GM08714 (cell line): ENCODE measurements around the gene TLR5.

Experiments used
- H3K4me3 ChIP-seq: fragments of 200-500 bp; sonication (Bioruptor generic); 2 replicates; pipeline ENCODE4 v1.5.1; 2014; ENCODE audit warnings: mild to moderate bottlenecking, low read length, inconsistent platforms
- ZNF274 ChIP-seq: IDR thresholded peaks from 2 replicates; pipeline ENCODE4 v1.6.1; 2012; ENCODE audit warnings: mild to moderate bottlenecking, low read depth, low read length

Gene TLR5

DNA sequence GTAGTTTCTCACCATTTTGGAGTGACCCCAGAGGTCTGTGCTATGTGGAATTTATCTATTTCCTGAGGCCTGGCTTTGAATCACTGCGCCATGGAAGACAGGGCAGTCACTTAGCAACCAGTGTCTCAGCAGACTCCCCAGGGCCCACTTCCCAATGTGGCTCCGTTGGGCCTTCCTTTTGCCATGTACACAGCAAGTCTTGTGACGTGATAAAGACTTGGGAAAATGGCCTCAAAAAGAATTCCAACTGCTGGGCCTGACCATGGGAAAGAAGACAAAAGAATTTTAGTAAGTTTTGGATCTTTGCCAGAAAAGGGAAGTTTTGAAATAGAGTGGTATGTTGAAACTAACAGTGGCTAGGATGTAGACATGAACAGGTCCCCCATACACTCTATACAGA lies 36.2 kb downstream of the TLR5 start:
- TF ChIP-seq ZNF274, result no peak
- no peak overlapping the region for H3K4me3 ChIP-seq

GRCh38 chr1:223105568-223105967 lies 37.5 kb downstream of the TLR5 start:
- no peak overlapping the region for H3K4me3 ChIP-seq
- no peak for TF ChIP-seq ZNF274

DNA sequence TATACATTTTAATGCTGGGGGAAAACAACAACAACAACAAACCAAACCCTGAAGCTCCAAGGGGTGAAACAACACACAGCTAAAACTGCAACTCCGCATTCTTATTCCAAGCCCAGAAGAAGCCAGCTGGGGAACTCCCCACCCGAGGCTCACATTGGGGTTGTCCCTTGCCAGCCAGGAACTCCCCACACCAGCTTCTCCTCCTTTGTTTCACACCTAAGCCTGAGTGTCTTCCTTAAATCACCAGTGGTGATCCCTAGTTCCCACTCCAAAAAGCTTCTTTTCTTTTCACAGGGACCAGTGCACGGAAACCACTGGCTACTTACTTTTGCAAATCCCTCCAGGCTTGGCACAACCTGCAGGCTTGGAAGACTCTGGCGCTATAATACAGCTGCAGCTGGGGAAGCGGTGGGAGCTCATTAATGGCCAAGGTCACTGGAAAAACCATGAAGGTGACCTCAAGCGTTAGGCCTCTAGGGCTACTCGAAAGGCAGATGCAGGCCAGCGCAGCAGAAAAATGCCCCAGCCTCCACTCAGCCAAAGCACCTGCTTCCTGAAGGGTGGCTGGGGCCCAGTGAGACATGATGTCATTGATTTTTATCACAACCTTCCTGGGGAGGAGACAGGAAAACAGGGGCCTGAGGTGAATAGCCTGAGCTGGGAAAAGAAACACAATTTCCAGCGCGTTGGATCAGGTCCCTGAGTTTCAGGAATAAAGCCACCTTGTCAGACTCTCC lies 40.1 kb downstream of the TLR5 start:
- H3K4me3 ChIP-seq, result no peak overlapping the region
- TF ChIP-seq ZNF274, result no peak

GRCh38 chr1:223097713-223098112 lies 45.3 kb downstream of the TLR5 start:
- no peak overlapping the region for H3K4me3 ChIP-seq
- TF ChIP-seq ZNF274, result no peak

DNA sequence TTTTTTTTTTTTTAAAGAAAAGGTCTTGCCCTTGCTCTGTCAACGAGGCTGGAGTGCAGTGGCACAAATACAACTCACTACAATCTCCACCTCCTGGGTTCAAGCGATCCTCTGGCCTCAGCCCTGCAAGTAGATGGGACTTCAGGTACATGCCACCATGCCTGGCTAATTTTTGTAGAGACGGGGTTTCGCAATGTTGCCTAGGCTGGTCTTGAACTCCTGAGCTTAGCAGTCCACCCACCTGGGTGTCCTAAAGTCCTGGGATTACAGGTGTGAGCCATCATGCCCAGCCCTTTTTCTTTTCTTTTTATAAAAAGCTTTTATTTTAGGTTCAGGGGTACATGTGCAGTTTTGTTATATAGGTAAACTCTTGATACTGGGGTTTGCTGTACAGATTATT lies 47.2 kb downstream of the TLR5 start:
- no peak overlapping the region for H3K4me3 ChIP-seq
- no peak for TF ChIP-seq ZNF274

GRCh38 chr1:223091896-223092295 lies 51.2 kb downstream of the TLR5 start:
- TF ChIP-seq ZNF274, result no peak

GRCh38 chr1:223089250-223089649 lies 53.8 kb downstream of the TLR5 start:
- no peak for TF ChIP-seq ZNF274
- no peak overlapping the region for H3K4me3 ChIP-seq

More at GRCh38 chr1:223091896-223092295, 51.2 kb downstream of the TLR5 start:
- no peak overlapping the region for H3K4me3 ChIP-seq

GRCh38 chr1:223088713-223089240 lies 54.3 kb downstream of the TLR5 start:
- no peak for TF ChIP-seq ZNF274
- H3K4me3 ChIP-seq, result no peak overlapping the region

DNA sequence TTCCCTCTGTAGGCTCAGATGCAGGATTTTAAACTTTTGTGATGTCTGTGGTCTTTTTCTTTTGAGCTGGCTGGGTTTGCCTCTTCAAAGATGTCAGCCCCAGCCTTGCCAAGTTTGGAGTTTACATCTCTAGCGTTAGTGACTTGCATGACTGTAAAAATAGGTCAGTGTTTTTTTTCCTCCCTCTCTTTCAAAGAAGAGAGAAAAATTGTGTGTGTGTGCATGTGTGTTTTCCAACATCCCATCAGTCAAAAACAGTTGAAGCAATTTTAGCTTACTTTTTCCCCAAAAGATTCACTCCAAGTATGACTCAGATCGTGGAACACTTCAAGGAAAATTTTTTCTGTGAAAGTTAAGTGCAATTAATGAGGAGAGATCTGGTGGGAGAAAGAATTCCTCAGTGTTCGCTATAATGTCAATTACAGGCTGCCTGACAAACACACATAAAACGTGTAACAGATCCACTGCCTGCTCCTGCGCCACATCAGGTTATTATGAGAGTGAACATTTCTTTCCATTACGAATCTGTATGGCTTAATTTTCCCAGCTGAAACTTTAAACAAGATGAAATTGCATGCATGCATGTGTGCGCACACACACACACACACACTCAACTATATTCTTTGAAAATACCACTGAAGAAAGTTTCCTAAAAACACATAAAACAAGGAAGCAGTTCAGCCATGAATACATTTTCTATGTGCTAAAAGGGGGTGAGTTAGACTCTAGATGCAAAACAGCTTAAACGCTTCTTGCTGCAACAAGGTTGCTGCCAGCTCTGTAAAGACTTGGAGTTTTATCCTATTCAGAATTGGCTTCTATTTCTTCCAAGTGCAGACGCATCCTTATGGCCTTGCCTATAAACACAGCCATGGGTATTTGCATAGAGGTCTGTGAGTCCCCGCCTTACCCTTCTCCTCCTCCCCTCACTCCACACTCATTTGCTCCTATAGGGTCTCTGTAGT lies 55.5 kb downstream of the TLR5 start:
- no peak for TF ChIP-seq ZNF274
- no peak overlapping the region for H3K4me3 ChIP-seq

DNA sequence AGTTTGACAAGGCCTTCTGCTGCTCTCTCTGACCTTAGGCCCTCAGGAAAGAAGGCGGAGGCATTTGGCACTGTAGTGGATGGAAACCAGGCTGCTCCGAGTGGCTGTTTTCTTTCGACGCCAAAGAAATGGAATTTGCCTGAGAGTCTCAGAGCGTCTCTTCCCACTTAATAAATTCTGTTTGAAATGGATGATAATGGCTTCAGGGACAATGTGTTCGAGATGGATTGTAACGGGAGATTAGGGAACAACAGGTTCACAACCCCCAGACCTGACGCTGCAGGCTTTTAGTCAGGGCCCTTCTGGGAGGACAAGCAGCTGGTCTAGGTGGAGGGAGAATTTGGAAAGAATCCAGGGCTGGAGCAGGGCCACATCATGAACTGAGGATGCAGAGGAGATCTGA lies 58.6 kb downstream of the TLR5 start:
- no peak overlapping the region for H3K4me3 ChIP-seq
- TF ChIP-seq ZNF274, result no peak

- TF ChIP-seq ZNF274, result no peak
- H3K4me3 ChIP-seq, result no peak overlapping the region
Observed at GRCh38 chr1:223083831-223084230, 59.2 kb downstream of the TLR5 start.

DNA sequence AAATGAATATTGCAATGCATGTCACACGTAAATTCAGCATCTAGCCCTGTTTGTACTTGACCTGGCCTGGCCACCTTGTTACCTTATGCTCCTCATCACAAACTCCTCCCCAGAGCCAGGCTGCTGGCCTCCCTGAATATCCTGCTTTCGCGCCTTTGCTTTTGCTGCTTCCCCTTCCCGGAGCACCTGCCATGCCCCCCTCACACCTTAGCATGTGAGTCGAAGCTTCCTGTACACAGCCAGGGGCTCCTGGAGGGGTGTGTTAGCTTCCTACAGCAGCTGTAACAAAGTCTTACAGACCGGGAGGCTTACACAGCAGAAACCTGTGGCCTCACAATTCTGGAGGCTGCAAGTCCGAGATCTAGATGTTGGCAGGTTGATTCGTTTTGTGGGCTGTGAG lies 60.1 kb downstream of the TLR5 start:
- TF ChIP-seq ZNF274, result no peak
- no peak overlapping the region for H3K4me3 ChIP-seq

GRCh38 chr1:223081181-223081994 lies 61.7 kb downstream of the TLR5 start:
- peak overlapping the region; percentile 7; the same call in 1 of the 2 replicates for H3K4me3 ChIP-seq
- TF ChIP-seq ZNF274, result no peak

- H3K4me3 ChIP-seq, result no peak overlapping the region
- no peak for TF ChIP-seq ZNF274
Observed at GRCh38 chr1:223079498-223079897, 63.5 kb downstream of the TLR5 start.
